Testis (tissue), 3 donors: Measurements from ENCODE around the gene NEK7. TPM values are rescaled to one million over a fixed set of nuclear protein-coding genes. Genes with fewer than 3 reads are reported as not detected.

Experiments
- DNase-seq: peaks from one replicate; pipeline ENCODE4 v3.0.0-alpha.2; 2019
- H3K27ac ChIP-seq, 2 donors: fragments of 200-600 bp; sonication (generic); one replicate each; pipeline ENCODE4 v1.5.1; 2019
- H3K27me3 ChIP-seq: fragments of 200-600 bp; sonication (generic); one replicate; pipeline ENCODE4 v1.5.1; 2019
- H3K36me3 ChIP-seq: fragments of 200-600 bp; sonication (generic); one replicate; pipeline ENCODE4 v1.5.1; 2017; ENCODE audit warnings: low read depth; ENCODE audit errors: missing control alignments
- H3K4me1 ChIP-seq: fragments of 200-600 bp; sonication (generic); one replicate; pipeline ENCODE4 v1.5.1; 2019
- H3K4me3 ChIP-seq, 2 donors: fragments of 200-600 bp; sonication (generic); one replicate each; pipeline ENCODE4 v1.5.1; 2017 to 2019
- H3K9me3 ChIP-seq: fragments of 200-600 bp; sonication (generic); one replicate; pipeline ENCODE4 v1.5.1; 2017
- POLR2A ChIP-seq: fragments of 450-650 bp; IDR thresholded peaks from one replicate; pipeline ENCODE4 v1.6.1; 2017; ENCODE audit warnings: antibody characterized with exemption, mild to moderate bottlenecking, moderate library complexity
- WGBS, 2 donors: methylation state at CpG; one replicate each; pipeline ENCODE4 v1.1.5; 2018; 5-methylcytosine and 5-hydroxymethylcytosine counted together
- intact Hi-C: fragments of 100-400 bp; cut with DNase I; formaldehyde crosslinking; loops from one replicate; pipeline ENCODE4 v1.15.1; 2023; ENCODE audit warnings: low total_unique reads
- polyA plus RNA-seq: library from polyadenylated mRNA; stranded (reverse); fragments of 350-450 nt; fragmentation: Illumina TruSeq; extraction: RNeasy Lipid Tissue Mini Kit (QIAGEN cat#74804); gene quantifications from one replicate; pipeline ENCODE4 v1.2.3, GENCODE V29; 2014; ENCODE audit warnings: low read depth, low replicate concordance; ENCODE audit not compliant: insufficient read depth
- total RNA-seq, 2 donors: library from RNA; depleted of rRNA; stranded (reverse); fragments of >200 nt; gene quantifications; one replicate each; pipeline ENCODE4 v1.2.3, GENCODE V29; 2016
- TF ChIP-seq, protein P1 (sequence below), 3 experiments: fragments of 450-650 bp in 2 of 3; fragments of 200-600 bp in 1 of 3; sonication (generic) in 1 of 3; IDR thresholded peaks; one replicate each; pipeline ENCODE4 v1.5.1; 2016 to 2019; ENCODE audit warnings: antibody characterized with exemption in 3 of 3, mild to moderate bottlenecking in 2 of 3, moderate library complexity in 1 of 3

NEK7 gene
- total and polyA plus RNA-seq, 3 donors from 2014 or later: 22.1 to 59.3 (median 59.1) TPM

DNA sequence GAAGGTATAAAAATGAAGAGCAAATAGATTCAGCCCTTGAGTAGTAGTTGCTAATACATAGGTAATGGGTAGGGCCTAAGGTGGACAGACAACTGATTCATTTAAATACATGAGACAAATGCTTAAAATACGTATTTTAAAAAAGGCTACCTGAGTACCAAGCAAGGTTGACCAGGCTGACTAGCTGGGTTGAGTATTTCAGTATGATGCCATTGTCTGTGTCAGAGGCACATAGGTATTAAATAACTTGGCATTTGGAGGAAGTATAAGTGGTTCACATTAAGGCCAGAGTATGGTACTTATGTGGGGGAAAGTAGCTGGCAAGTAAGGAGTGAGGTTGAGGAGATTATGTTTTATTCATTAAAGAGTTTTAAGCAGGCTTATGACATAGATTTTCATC lies 19.4 kb downstream of the NEK7 start:
- peaks cover 29% of the 10 kb centered on the region for H3K4me1 ChIP-seq
- no peaks in the 10 kb centered on the region for H3K27me3 ChIP-seq
- H3K4me3 ChIP-seq: no peak overlapping the region
- intact Hi-C loops: no loop called here
- no peaks in the 10 kb centered on the region for H3K36me3 ChIP-seq
- DNase-seq: no peak
- TF ChIP-seq, protein P1, sequence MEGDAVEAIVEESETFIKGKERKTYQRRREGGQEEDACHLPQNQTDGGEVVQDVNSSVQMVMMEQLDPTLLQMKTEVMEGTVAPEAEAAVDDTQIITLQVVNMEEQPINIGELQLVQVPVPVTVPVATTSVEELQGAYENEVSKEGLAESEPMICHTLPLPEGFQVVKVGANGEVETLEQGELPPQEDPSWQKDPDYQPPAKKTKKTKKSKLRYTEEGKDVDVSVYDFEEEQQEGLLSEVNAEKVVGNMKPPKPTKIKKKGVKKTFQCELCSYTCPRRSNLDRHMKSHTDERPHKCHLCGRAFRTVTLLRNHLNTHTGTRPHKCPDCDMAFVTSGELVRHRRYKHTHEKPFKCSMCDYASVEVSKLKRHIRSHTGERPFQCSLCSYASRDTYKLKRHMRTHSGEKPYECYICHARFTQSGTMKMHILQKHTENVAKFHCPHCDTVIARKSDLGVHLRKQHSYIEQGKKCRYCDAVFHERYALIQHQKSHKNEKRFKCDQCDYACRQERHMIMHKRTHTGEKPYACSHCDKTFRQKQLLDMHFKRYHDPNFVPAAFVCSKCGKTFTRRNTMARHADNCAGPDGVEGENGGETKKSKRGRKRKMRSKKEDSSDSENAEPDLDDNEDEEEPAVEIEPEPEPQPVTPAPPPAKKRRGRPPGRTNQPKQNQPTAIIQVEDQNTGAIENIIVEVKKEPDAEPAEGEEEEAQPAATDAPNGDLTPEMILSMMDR (IDR thresholded peaks at IDR 0.05): no peak
- TF ChIP-seq POLR2A: no peak
- 88 to 96% methylated on average over 1 of the region's 1 CpG for WGBS, 2 donors
- H3K27ac ChIP-seq: peak overlapping the region; percentile 15 to 50
- H3K9me3 ChIP-seq: no peaks in the 10 kb centered on the region

DNA sequence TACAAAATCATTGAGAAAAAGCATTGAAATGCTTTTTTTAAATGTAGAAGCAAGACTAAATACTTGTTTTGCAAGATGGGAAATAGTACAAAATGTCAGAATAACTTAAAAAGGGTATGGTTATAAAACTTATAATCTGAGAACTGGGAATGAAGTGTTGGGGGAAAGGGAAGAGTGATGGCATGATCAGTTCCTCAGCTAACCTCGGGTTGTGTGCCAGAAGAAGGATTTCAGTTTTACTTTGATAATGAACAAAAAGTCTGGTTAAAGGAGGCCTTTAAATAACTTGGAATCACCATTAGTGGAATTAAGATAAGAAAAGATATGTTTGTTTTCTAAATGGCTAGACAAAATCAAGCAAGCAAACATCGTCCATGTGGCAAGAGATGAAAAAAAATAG lies 20.7 kb downstream of the NEK7 start:
- H3K4me1 ChIP-seq: peaks cover 29% of the 10 kb centered on the region
- peak overlapping the region; percentile 3 to 52 for H3K27ac ChIP-seq
- 19 to 30% methylated on average over 2 of the region's 2 CpGs for WGBS, 2 donors
- intact Hi-C loops: no loop called here
- no peaks in the 10 kb centered on the region for H3K36me3 ChIP-seq
- H3K27me3 ChIP-seq: no peaks in the 10 kb centered on the region
- no peaks in the 10 kb centered on the region for H3K9me3 ChIP-seq
- no peak for DNase-seq
- no peak overlapping the region for H3K4me3 ChIP-seq
- TF ChIP-seq, protein P1 (IDR thresholded peaks at IDR 0.05): no peak
- no peak for TF ChIP-seq POLR2A

DNA sequence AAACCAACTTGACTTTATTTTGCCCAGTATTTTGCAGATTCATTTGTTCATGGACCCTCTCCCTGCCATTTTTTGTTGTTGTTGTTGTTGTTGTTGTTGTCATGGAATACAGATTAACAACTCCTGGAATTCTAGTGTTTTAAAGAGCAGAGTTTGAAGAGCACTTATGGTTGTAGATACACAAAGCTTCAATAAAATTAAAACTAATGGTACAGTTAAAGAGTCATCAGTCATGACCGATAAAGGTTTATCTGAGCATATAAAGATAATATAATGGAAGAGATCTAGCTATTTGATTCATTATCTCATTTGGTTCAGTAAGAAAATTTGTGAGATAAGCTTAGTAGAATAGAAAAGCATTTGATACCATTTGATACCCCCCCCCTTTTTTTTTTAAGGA lies 21.8 kb downstream of the NEK7 start:
- intact Hi-C loops: no loop called here
- peaks cover 29% of the 10 kb centered on the region for H3K4me1 ChIP-seq

DNA sequence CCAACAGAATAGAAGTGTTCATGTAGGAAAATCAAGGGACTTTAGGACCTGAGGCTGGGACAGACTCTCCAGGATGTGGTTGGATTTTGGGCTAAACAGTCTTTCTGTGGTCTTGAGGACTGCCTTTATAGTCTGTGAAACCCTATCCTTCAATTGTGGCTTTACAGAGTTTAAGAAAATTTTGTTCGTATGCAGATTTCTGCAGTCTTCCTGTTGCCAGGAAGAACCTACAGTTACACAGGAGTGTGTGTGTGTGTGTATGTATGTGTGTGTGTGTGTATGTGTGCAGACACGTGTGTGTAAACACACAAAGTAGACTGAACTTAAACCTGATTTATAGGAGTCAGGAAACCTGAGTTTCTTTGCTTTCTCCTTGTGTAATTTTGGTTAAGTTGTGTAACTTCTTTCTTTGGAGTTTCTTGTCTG lies 22.8 kb downstream of the NEK7 start:
- Histone ChIP-seq H3K4me1 (peaks cover 29% of the 10 kb centered on the region), H3K27ac (no peak overlapping the region), H3K36me3 (no peaks in the 10 kb centered on the region), H3K9me3 (no peaks in the 10 kb centered on the region), H3K27me3 (no peaks in the 10 kb centered on the region), H3K4me3 (no peak overlapping the region)
- intact Hi-C loops: no loop called here
- no peak for DNase-seq
- TF ChIP-seq POLR2A: no peak
- TF ChIP-seq, protein P1 (IDR thresholded peaks at IDR 0.05): no peak
- 38 to 49% methylated on average over 2 of the region's 2 CpGs for WGBS, 2 donors

More for the DNA sequence above, 21.8 kb downstream of the NEK7 start:
- H3K27me3 ChIP-seq: no peaks in the 10 kb centered on the region
- 81 to 90% methylated on average over 1 of the region's 1 CpG for WGBS, 2 donors
- H3K27ac ChIP-seq: no peak overlapping the region
- no peak for DNase-seq
- H3K4me3 ChIP-seq: no peak overlapping the region
- TF ChIP-seq, protein P1 (IDR thresholded peaks at IDR 0.05): no peak
- no peak for TF ChIP-seq POLR2A
- H3K36me3 ChIP-seq: no peaks in the 10 kb centered on the region
- no peaks in the 10 kb centered on the region for H3K9me3 ChIP-seq

DNA sequence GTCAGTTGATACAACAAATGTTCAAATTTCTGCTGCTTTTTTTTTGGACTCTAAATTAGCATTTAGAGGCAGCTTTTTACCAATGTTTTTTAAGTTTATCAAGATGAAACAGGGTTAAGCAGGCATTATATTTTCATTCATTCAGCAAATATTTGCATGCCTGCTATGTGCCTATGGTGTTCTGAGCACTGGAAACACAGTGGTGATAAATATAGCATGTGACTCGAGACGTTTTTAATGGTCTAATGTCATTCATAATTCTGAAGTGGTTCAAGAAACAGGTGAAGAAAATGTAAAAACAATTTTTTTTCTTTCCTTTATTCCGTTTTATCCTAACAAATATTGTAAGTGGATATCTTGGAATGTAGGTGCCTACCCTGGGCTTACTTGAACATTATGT lies 26.8 kb downstream of the NEK7 start:
- H3K36me3 ChIP-seq: no peaks in the 10 kb centered on the region
- no peak overlapping the region for H3K27ac ChIP-seq
- DNase-seq: no peak
- WGBS, 2 donors: 73 to 87% methylated on average over 3 of the region's 3 CpGs
- H3K4me3 ChIP-seq: no peak overlapping the region
- TF ChIP-seq, protein P1 (IDR thresholded peaks at IDR 0.05): no peak
- no peak for TF ChIP-seq POLR2A
- H3K4me1 ChIP-seq: peaks cover 11% of the 10 kb centered on the region
- intact Hi-C loops: no loop called here
- no peaks in the 10 kb centered on the region for H3K27me3 ChIP-seq
- H3K9me3 ChIP-seq: no peaks in the 10 kb centered on the region
